ENCODE data around the gene NTMT1. TPM values are rescaled to one million over a fixed set of nuclear protein-coding genes. Genes with fewer than 3 reads are reported as not detected.

Gene NTMT1
- total and polyA plus RNA-seq, 9 of the 15 experiments (the other 6 are each of a cell fraction or from before 2014, with no cell fraction given) = 42.1 to 116 (median 74.7) TPM

DNA sequence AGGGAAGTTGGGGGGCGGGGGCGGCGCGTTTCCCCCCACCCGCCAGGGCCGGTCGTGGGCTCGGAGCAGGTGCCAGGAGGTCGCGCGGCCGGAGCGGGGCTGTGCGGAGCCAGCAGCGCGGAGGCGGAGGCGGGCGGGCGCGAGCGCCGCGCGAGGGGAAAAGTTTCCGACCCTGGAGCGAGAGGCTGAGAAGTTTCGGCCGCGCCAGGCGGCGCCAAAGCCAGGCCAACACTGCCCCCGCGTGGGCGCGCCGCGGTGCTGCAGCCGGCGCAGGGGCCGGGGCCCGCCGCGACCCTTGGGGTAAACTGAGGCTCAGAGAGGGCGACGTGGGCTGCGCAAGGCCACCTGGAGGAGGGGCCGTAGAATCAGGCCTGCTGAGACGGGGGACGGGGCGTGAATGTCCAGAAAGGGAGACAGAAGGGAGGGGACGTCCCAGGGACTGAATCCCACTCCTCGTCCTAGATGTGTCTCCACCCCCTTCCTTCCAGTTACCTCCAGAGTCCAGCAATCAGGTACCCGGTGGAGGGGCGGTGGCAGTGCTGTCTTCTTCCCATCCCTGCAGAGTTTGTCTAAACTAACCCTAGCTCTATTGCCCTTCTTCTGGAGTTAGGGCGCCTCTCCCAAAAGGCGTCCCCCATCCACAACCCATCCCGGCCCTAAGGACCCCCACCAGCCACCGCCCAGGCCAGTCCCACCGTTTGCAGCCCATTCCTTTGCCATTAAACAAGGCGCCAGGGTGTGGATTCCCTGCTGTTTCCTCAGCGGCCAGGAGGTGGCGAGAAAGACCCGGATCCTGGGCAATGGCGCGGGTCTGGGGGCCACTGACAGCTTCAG is 15.3 kb upstream of the NTMT1 start (continued):
- TF ChIP-seq VEZF1 (CRISPR knock-in tag; IDR thresholded peaks at IDR 0.05) = peak; percentile 87
- TF ChIP-seq ZNF184 (CRISPR knock-in tag; IDR thresholded peaks at IDR 0.05) = no peak
- TF ChIP-seq ZNF239 (CRISPR knock-in tag; IDR thresholded peaks at IDR 0.05) = no peak
- no peak for TF ChIP-seq GTF2E2 (tag; IDR thresholded peaks at IDR 0.05)
- TF ChIP-seq MTA1 (IDR thresholded peaks at IDR 0.05; ENCODE audit: borderline replicate concordance) = peak; percentile 55; the same call in 1 of the 2 replicates
- TF ChIP-seq ZFPM2 (CRISPR knock-in tag; IDR thresholded peaks at IDR 0.05) = no peak
- TF ChIP-seq ILF3 (IDR thresholded peaks at IDR 0.05; ENCODE audit: borderline replicate concordance) = no peak
- TF ChIP-seq, protein P1, sequence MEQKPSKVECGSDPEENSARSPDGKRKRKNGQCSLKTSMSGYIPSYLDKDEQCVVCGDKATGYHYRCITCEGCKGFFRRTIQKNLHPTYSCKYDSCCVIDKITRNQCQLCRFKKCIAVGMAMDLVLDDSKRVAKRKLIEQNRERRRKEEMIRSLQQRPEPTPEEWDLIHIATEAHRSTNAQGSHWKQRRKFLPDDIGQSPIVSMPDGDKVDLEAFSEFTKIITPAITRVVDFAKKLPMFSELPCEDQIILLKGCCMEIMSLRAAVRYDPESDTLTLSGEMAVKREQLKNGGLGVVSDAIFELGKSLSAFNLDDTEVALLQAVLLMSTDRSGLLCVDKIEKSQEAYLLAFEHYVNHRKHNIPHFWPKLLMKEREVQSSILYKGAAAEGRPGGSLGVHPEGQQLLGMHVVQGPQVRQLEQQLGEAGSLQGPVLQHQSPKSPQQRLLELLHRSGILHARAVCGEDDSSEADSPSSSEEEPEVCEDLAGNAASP (IDR thresholded peaks at IDR 0.05) = no peak
- no peak for TF ChIP-seq BCLAF1 (IDR thresholded peaks at IDR 0.05; ENCODE audit: borderline replicate concordance in 1 of 2, control insufficient read depth in 1 of 2, low read depth in 2 of 2, low read length in 1 of 2)
- TF ChIP-seq RCOR1 (IDR thresholded peaks at IDR 0.05; ENCODE audit: borderline replicate concordance in 1 of 2, low read depth in 2 of 2, low read length in 2 of 2) = peak in 1 of 2 experiments; percentile 35; a peak in 2 of 4 replicates
- peak; percentile 59; the same call in 1 of the 2 replicates for TF ChIP-seq ZNF24 (IDR thresholded peaks at IDR 0.05)
- TF ChIP-seq ZNF561 (CRISPR knock-in tag; conservative IDR thresholded peaks at IDR 0.05) = no peak
- no peak for TF ChIP-seq FOXJ2 (tag; IDR thresholded peaks at IDR 0.05)
- no peak for TF ChIP-seq ZNF780A (CRISPR knock-in tag; IDR thresholded peaks at IDR 0.05)
- TF ChIP-seq, protein P2, sequence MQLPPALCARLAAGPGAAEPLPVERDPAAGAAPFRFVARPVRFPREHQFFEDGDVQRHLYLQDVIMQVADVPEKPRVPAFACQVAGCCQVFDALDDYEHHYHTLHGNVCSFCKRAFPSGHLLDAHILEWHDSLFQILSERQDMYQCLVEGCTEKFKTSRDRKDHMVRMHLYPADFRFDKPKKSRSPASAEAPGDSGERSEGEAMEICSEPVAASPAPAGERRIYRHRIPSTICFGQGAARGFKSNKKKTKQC (CRISPR knock-in tag; IDR thresholded peaks at IDR 0.05) = no peak
- 0 out of 2 replicates have a peak, but pooled peaks have one; percentile 42 for TF ChIP-seq EGR1 (conservative IDR thresholded peaks at IDR 0.05)
- no peak for TF ChIP-seq ZNF124 (CRISPR knock-in tag; IDR thresholded peaks at IDR 0.05)
- 0 out of 2 replicates have a peak, but pooled peaks have one; percentile 24 for TF ChIP-seq LARP7 (IDR thresholded peaks at IDR 0.05)
- no peak for TF ChIP-seq IRF1 (CRISPR knock-in tag; IDR thresholded peaks at IDR 0.05; ENCODE audit: borderline replicate concordance)
- peak; percentile 6; the same call in 1 of the 2 replicates for TF ChIP-seq JUND (IDR thresholded peaks at IDR 0.05; ENCODE audit: borderline replicate concordance, low read depth, low read length)
- no peak for TF ChIP-seq JUND (tag; IDR thresholded peaks at IDR 0.05; ENCODE audit: borderline replicate concordance, low read depth, low read length)

Measured in K562 (cell line).